Left renal pelvis (tissue), 4 donors: ENCODE data around the gene ARHGEF26. TPM values are rescaled to one million over a fixed set of nuclear protein-coding genes. Genes with fewer than 3 reads are reported as not detected.

Experiments used
- polyA plus RNA-seq, 4 donors: library from polyadenylated mRNA; unstranded; fragments of 120-200 nt; gene quantifications; one replicate each; pipeline ENCODE4 v1.2.1, GENCODE V29; 2013; ENCODE audit not compliant: insufficient read length in 4 of 4

The ARHGEF26 gene
- polyA plus RNA-seq, 4 donors, result 13.6 to 18.3 (median 16.6) TPM

Other genes with a start within 250 kb of the ARHGEF26 start
- gene DHX36, start 203.1 kb downstream of the ARHGEF26 start, polyA plus RNA-seq, result 10 to 100 TPM; 61.6 to 84.6 (median 78.7) TPM